IMR-90 (cell line): Measurements from ENCODE around the gene GATA1. TPM values are rescaled to one million over a fixed set of nuclear protein-coding genes. Genes with fewer than 3 reads are reported as not detected.
A peak's percentile ranks its signal among the peaks of the same experiment; 100 is the strongest.

Source experiments
- ATAC-seq: fragments of 200-7000 bp; cut with Tn5 transposase; 2 replicates; pipeline ENCODE4 v1.9.1; 2020; ENCODE audit warnings: low read depth, mild to moderate bottlenecking, moderate library complexity
- BruUV-seq: library from RNA; stranded (reverse); fragments of 400-500 nt; replicated peaks from 2 replicates; lab custom pipeline; 2021; lab: Mats Ljungman, UMichigan
- CTCF ChIA-PET: fragments of 300-600 bp; formaldehyde crosslinking; extraction: SDS; loops from one replicate; lab custom pipeline; 2021; ENCODE audit warnings: antibody characterized with exemption; lab: Yijun Ruan, JAX
- POLR2A ChIA-PET: fragments of 300-600 bp; sonication (Branson Sonifier 250); formaldehyde crosslinking; loops from one replicate; lab custom pipeline; 2022; ENCODE audit warnings: antibody characterized with exemption; ENCODE audit not compliant: unreplicated experiment; lab: Charles Lee
- DNase-seq: peaks from one replicate; pipeline ENCODE4 v3.0.0; 2013
- H2AFZ ChIP-seq: replicated peaks from 2 replicates; pipeline ENCODE3; 2013; ENCODE audit warnings: low read length, mild to moderate bottlenecking; ENCODE audit not compliant: poor library complexity
- H2AK5ac ChIP-seq: 2 replicates; pipeline ENCODE4 v1.6.1; 2013; ENCODE audit warnings: low read depth, low read length, inconsistent platforms
- H2AK9ac ChIP-seq: replicated peaks from 2 replicates; pipeline ENCODE3; 2013; ENCODE audit warnings: mild to moderate bottlenecking, low read depth, low read length, moderate library complexity; ENCODE audit not compliant: poor library complexity
- H2BK120ac ChIP-seq: 2 replicates; pipeline ENCODE4 v1.6.1; 2013; ENCODE audit warnings: low read depth, low read length, inconsistent platforms
- H2BK15ac ChIP-seq: 3 replicates; pipeline ENCODE4 v1.6.1; 2013; ENCODE audit warnings: low read depth, low read length, inconsistent platforms
- H2BK20ac ChIP-seq: 2 replicates; pipeline ENCODE4 v1.6.1; 2013; ENCODE audit warnings: low read depth, mild to moderate bottlenecking, inconsistent platforms, low read length, moderate library complexity
- H2BK5ac ChIP-seq: 2 replicates; pipeline ENCODE4 v1.6.1; 2013; ENCODE audit warnings: mild to moderate bottlenecking, low read depth, low read length, inconsistent platforms; ENCODE audit not compliant: poor library complexity, severe bottlenecking
- H3K14ac ChIP-seq: replicated peaks from 2 replicates; pipeline ENCODE4 v1.6.1; 2013; ENCODE audit warnings: low read depth, low read length, inconsistent platforms
- H3K18ac ChIP-seq: 2 replicates; pipeline ENCODE4 v1.6.1; 2013; ENCODE audit warnings: low read depth, low read length, control low read depth
- H3K23ac ChIP-seq: 2 replicates; pipeline ENCODE4 v1.6.1; 2013; ENCODE audit warnings: low read depth, low read length, inconsistent platforms
- H3K27ac ChIP-seq: 2 replicates; pipeline ENCODE4 v1.5.1; 2013; ENCODE audit warnings: mild to moderate bottlenecking, control low read depth, low read length; ENCODE audit not compliant: insufficient read depth
- H3K27me3 ChIP-seq: 2 replicates; pipeline ENCODE4 v1.6.1; 2013; ENCODE audit warnings: low read length; ENCODE audit not compliant: control insufficient read depth, insufficient read depth
- H3K36me3 ChIP-seq: 2 replicates; pipeline ENCODE4 v1.6.1; 2013; ENCODE audit warnings: low read length, mixed read lengths; ENCODE audit not compliant: control insufficient read depth, insufficient read depth
- H3K4ac ChIP-seq: 2 replicates; pipeline ENCODE4 v1.6.1; 2013; ENCODE audit warnings: low read depth, low read length, inconsistent platforms
- H3K4me1 ChIP-seq: 2 replicates; pipeline ENCODE4 v1.6.1; 2013; ENCODE audit warnings: low read length, mixed read lengths; ENCODE audit not compliant: control insufficient read depth, insufficient read depth
- H3K4me2 ChIP-seq: 2 replicates; pipeline ENCODE4 v1.6.1; 2013; ENCODE audit warnings: low read depth, mild to moderate bottlenecking, control low read depth, low read length, moderate library complexity
- H3K4me3 ChIP-seq: 2 replicates; pipeline ENCODE4 v1.5.1; 2013; ENCODE audit warnings: low read depth, mild to moderate bottlenecking, control low read depth, low read length, moderate library complexity; ENCODE audit not compliant: insufficient read depth
- H3K56ac ChIP-seq: 2 replicates; pipeline ENCODE4 v1.6.1; 2013; ENCODE audit warnings: low read length, inconsistent platforms; ENCODE audit not compliant: insufficient read depth; ENCODE audit errors: extremely low read depth
- H3K79me1 ChIP-seq, 2 experiments: 2 replicates each; pipeline ENCODE4 v1.6.1; 2013; ENCODE audit warnings: low read length in 2 of 2, inconsistent platforms in 1 of 2, low read depth in 1 of 2
- H3K9ac ChIP-seq: 2 replicates; pipeline ENCODE4 v1.6.1; 2013; ENCODE audit warnings: low read depth, low read length, control low read depth
- H3K9me1 ChIP-seq: 2 replicates; pipeline ENCODE4 v1.6.1; 2013; ENCODE audit warnings: low read length, inconsistent platforms; ENCODE audit not compliant: insufficient read depth
- H3K9me3 ChIP-seq: 2 replicates; pipeline ENCODE4 v1.6.1; 2013; ENCODE audit warnings: low read length; ENCODE audit not compliant: control insufficient read depth, insufficient read depth
- H4K20me1 ChIP-seq: 2 replicates; pipeline ENCODE4 v1.6.1; 2013; ENCODE audit warnings: low read length, inconsistent platforms; ENCODE audit not compliant: insufficient read depth
- H4K5ac ChIP-seq: 2 replicates; pipeline ENCODE4 v1.6.1; 2013; ENCODE audit warnings: mild to moderate bottlenecking, low read depth, low read length, control low read depth
- H4K8ac ChIP-seq, 2 experiments: 2 replicates each; pipeline ENCODE4 v1.6.1; 2013; ENCODE audit warnings: low read depth in 2 of 2, low read length in 2 of 2, control low read depth in 1 of 2, inconsistent platforms in 1 of 2
- H4K91ac ChIP-seq: 2 replicates; pipeline ENCODE4 v1.6.1; 2013; ENCODE audit warnings: low read depth, low read length, inconsistent platforms; ENCODE audit not compliant: insufficient read depth
- BHLHE40 ChIP-seq: fragments of 150-350 bp; IDR thresholded peaks from 2 replicates; pipeline ENCODE4 v1.6.1; 2016; ENCODE audit warnings: mild to moderate bottlenecking, low read depth, low read length
- CHD1 ChIP-seq: IDR thresholded peaks from 2 replicates; pipeline ENCODE4 v1.6.1; 2012; ENCODE audit warnings: low read depth, low read length, improper control_type of control experiment
- CTCF ChIP-seq: conservative IDR thresholded peaks from 2 replicates; pipeline ENCODE4 v1.5.1; 2012; ENCODE audit warnings: mild to moderate bottlenecking, low read depth, low read length, improper control_type of control experiment
- MAFK ChIP-seq: IDR thresholded peaks from 2 replicates; pipeline ENCODE4 v1.6.1; 2012; ENCODE audit warnings: low read depth, low read length, improper control_type of control experiment
- MXI1 ChIP-seq: IDR thresholded peaks from 2 replicates; pipeline ENCODE4 v1.6.1; 2012; ENCODE audit warnings: low read depth, mild to moderate bottlenecking, low read length, moderate library complexity, borderline replicate concordance
- NFE2L2 ChIP-seq: fragments of 150-350 bp; IDR thresholded peaks from 2 replicates; pipeline ENCODE4 v1.6.1; 2016; ENCODE audit warnings: low read depth, mild to moderate bottlenecking, low read length
- RAD21 ChIP-seq: IDR thresholded peaks from 2 replicates; pipeline ENCODE4 v1.6.1; 2012; ENCODE audit warnings: low read length, improper control_type of control experiment
- RFX5 ChIP-seq: IDR thresholded peaks from 2 replicates; pipeline ENCODE4 v1.8.0; 2012; ENCODE audit warnings: low read depth, mild to moderate bottlenecking, low read length, moderate library complexity
- SMC3 ChIP-seq: fragments of 150-350 bp; IDR thresholded peaks from 2 replicates; pipeline ENCODE4 v1.6.1; 2016; ENCODE audit warnings: low read depth, mild to moderate bottlenecking, antibody characterized with exemption, low read length, moderate library complexity
- USF2 ChIP-seq: fragments of 150-350 bp; IDR thresholded peaks from 2 replicates; pipeline ENCODE4 v1.6.1; 2017; ENCODE audit warnings: mild to moderate bottlenecking, antibody characterized with exemption, low read length, low read depth
- WGBS, 2 experiments: methylation state at CpG; one replicate each; pipeline versions ENCODE4 v1.1.5 to v1.1.7; 2013; ENCODE audit warnings: missing lambda C conversion rate in 2 of 2; ENCODE audit not compliant: insufficient read length in 1 of 2; ENCODE audit errors: extremely low coverage in 2 of 2; 5-methylcytosine and 5-hydroxymethylcytosine counted together
- dilution Hi-C: fragments of 300-500 bp; cut with HindIII; formaldehyde crosslinking; loops from one replicate; pipeline ENCODE4 v1.14.3; 2018; ENCODE audit warnings: low sequenced_read_pairs; ENCODE audit not compliant: unreplicated experiment
- in situ Hi-C: fragments of 300-500 bp; cut with MboI; formaldehyde crosslinking; loops from 3 replicates; pipeline ENCODE4 v1.14.3; 2019; ENCODE audit warnings: low sequenced_read_pairs, inconsistent platforms, mixed read lengths
- intact Hi-C: fragments of 100-400 bp; cut with micrococcal nuclease; formaldehyde crosslinking; loops from 2 replicates; pipeline ENCODE4 v1.10.0; 2022
- polyA plus RNA-seq, 3 experiments: library from polyadenylated mRNA; depleted of rRNA; stranded (reverse); fragments of >200 nt; gene quantifications; 2 replicates each; pipeline ENCODE4 v1.2.3, GENCODE V29; 2012; ENCODE audit warnings: low replicate concordance in 1 of 3
- total RNA-seq: library from RNA; depleted of rRNA; stranded (reverse); fragments of >200 nt; gene quantifications from 2 replicates; pipeline ENCODE4 v1.2.3, GENCODE V29; 2012

GATA1 gene
- total and polyA plus RNA-seq, 2 of the 4 experiments (the other 2 are of a cell fraction) = not detected

- Histone ChIP-seq H3K9ac (no peak overlapping the region), H2BK5ac (no peak overlapping the region), H3K23ac (no peak overlapping the region), H3K4ac (no peak overlapping the region), H2AK5ac (no peak overlapping the region), H2AFZ (peak overlapping the region; percentile 65), H4K8ac (peak overlapping the region; percentile 59 to 83), H3K9me3 (no peaks in the 10 kb centered on the region), H3K4me2 (peak overlapping the region; percentile 42), H4K91ac (no peak overlapping the region), H3K18ac (no peak overlapping the region), H3K4me1 (no peaks in the 10 kb centered on the region), H2BK120ac (no peak overlapping the region), H2BK20ac (no peak overlapping the region), H3K27me3 (no peaks in the 10 kb centered on the region; the same call in 1 of the 2 replicates), H3K9me1 (0 out of 2 replicates have a peak, but pooled peaks cover 3% of the 10 kb centered on the region), H3K14ac (no peak overlapping the region), H3K79me1 (no peaks in the 10 kb centered on the region), H3K27ac (no peak overlapping the region), H3K4me3 (peak overlapping the region; percentile 4; the same call in 1 of the 2 replicates), H3K56ac (no peak overlapping the region), H3K36me3 (no peaks in the 10 kb centered on the region), H4K5ac (peak overlapping the region; percentile 75), H4K20me1 (no peaks in the 10 kb centered on the region), H2BK15ac (no peak overlapping the region), H2AK9ac (no peak overlapping the region)
- no peak for TF ChIP-seq CTCF
- no peak for TF ChIP-seq MXI1
- TF ChIP-seq RFX5 = no peak
- TF ChIP-seq NFE2L2 = no peak
- no peak for TF ChIP-seq BHLHE40
- no peak for TF ChIP-seq CHD1
- no peak for TF ChIP-seq RAD21
- TF ChIP-seq MAFK = no peak
- no peak for TF ChIP-seq SMC3
- TF ChIP-seq USF2 = no peak
- in situ Hi-C loops = no loop called here
- BruUV-seq = no TSS peak
- intact Hi-C loops = loop anchor here (1.0 kb wide), 1 partner anchor 64 kb away; no protein-coding TSS in a partner anchor
- POLR2A ChIA-PET = no interaction called here
- CTCF ChIA-PET = no interaction called here
- dilution Hi-C loops = no loop called here
- ATAC-seq (no peak), DNase-seq (no peak)
- 45% methylated on average over 6 of the region's 10 CpGs; no CpG with 5 or more reads in 1 of the 2 experiments for WGBS, 2 experiments
Observed at GRCh38 chrX:48736878-48737212, 49.5 kb upstream of the GATA1 start.
